Stimulated activated CD8-positive, alpha-beta memory T cell treated with anti-CD3 and anti-CD28 coated beads, Interleukin-7, amount 100 ng/mL, for 24 hours (primary cell): ENCODE data around the gene WBP1L.
A peak's percentile ranks its signal among the peaks of the same experiment; 100 is the strongest.

Source experiments
- DNase-seq: peaks from one replicate; pipeline ENCODE4 v3.0.0-alpha.2; 2020; ENCODE audit warnings: low read depth

The WBP1L gene

GRCh38 chr10:102781090-102781920, 37.6 kb downstream of the WBP1L start:
- DNase-seq: no peak

GRCh38 chr10:102781921-102782557, 38.3 kb downstream of the WBP1L start:
- no peak for DNase-seq

GRCh38 chr10:102782673-102783551, 39.2 kb downstream of the WBP1L start:
- no peak for DNase-seq

GRCh38 chr10:102783568-102783967, 39.8 kb downstream of the WBP1L start:
- no peak for DNase-seq

GRCh38 chr10:102785818-102786217, 42.1 kb downstream of the WBP1L start:
- no peak for DNase-seq

GRCh38 chr10:102791754-102792395, 48.1 kb downstream of the WBP1L start:
- DNase-seq: no peak

GRCh38 chr10:102795453-102796406, 52.0 kb downstream of the WBP1L start:
- DNase-seq: no peak

GRCh38 chr10:102796407-102797176, 52.8 kb downstream of the WBP1L start:
- peak; percentile 24 for DNase-seq

- no peak for DNase-seq
Measured at GRCh38 chr10:102799691-102800471, 56.1 kb downstream of the WBP1L start.

GRCh38 chr10:102800611-102801335, 57.0 kb downstream of the WBP1L start:
- DNase-seq: no peak

GRCh38 chr10:102801496-102801895, 57.7 kb downstream of the WBP1L start:
- no peak for DNase-seq

GRCh38 chr10:102801978-102802377, 58.2 kb downstream of the WBP1L start:
- DNase-seq: no peak

- no peak for DNase-seq
Measured at GRCh38 chr10:102802920-102803534, 59.3 kb downstream of the WBP1L start.

- DNase-seq: no peak
Measured at GRCh38 chr10:102804382-102805055, 60.8 kb downstream of the WBP1L start.

- no peak for DNase-seq
Measured at GRCh38 chr10:102808380-102808779, 64.6 kb downstream of the WBP1L start.

- no peak for DNase-seq
Measured at GRCh38 chr10:102811346-102811745, 67.6 kb downstream of the WBP1L start.

- DNase-seq: no peak
Measured at GRCh38 chr10:102812231-102812876, 68.6 kb downstream of the WBP1L start.
